Calu3 (cell line): Measurements from ENCODE around the gene CERCAM. TPM values are rescaled to one million over a fixed set of nuclear protein-coding genes. Genes with fewer than 3 reads are reported as not detected.

ENCODE experiments used
- BruUV-seq: library from RNA; stranded (reverse); fragments of 400-500 nt; replicated peaks from 2 replicates; lab custom pipeline; 2021; lab: Mats Ljungman, UMichigan
- CTCF ChIA-PET: fragments of 300-600 bp; sonication (Branson Sonifier 250); formaldehyde crosslinking; loops from one replicate; lab custom pipeline; 2022; ENCODE audit warnings: antibody characterized with exemption; lab: Charles Lee
- DNase-seq: peaks from one replicate; pipeline ENCODE4 v3.0.0; 2022
- H3K27ac Mint-ChIP-seq: one replicate; pipeline ENCODE4 v1.8.0; 2022; ENCODE audit warnings: mixed read lengths; ENCODE audit not compliant: unreplicated experiment
- H3K27me3 Mint-ChIP-seq: one replicate; pipeline ENCODE4 v1.8.0; 2022; ENCODE audit warnings: mixed read lengths; ENCODE audit not compliant: unreplicated experiment
- H3K36me3 Mint-ChIP-seq: one replicate; pipeline ENCODE4 v1.8.0; 2022; ENCODE audit warnings: mild to moderate bottlenecking, moderate library complexity, mixed read lengths; ENCODE audit not compliant: insufficient read depth, unreplicated experiment
- H3K4me1 Mint-ChIP-seq: one replicate; pipeline ENCODE4 v1.8.0; 2022; ENCODE audit warnings: mild to moderate bottlenecking, low read depth, mixed read lengths; ENCODE audit not compliant: unreplicated experiment
- H3K4me3 Mint-ChIP-seq: one replicate; pipeline ENCODE4 v1.8.0; 2022; ENCODE audit warnings: mild to moderate bottlenecking, low read depth, moderate library complexity, mixed read lengths; ENCODE audit not compliant: unreplicated experiment
- H3K9me3 Mint-ChIP-seq: one replicate; pipeline ENCODE4 v1.8.0; 2022; ENCODE audit warnings: low read depth, mixed read lengths; ENCODE audit not compliant: unreplicated experiment
- intact Hi-C: fragments of 100-400 bp; cut with micrococcal nuclease; formaldehyde crosslinking; loops from one replicate; pipeline ENCODE4 v1.10.0; 2022; ENCODE audit not compliant: unreplicated experiment
- microRNA-seq: library from miRNA; unstranded; fragments of <30 nt; microRNA quantifications from one replicate; pipeline ENCODE4 v1.2.0, GENCODE V29; 2022
- total RNA-seq: library from RNA; stranded (reverse); gene quantifications from 2 replicates; pipeline ENCODE4 v1.2.3, GENCODE V29; 2022
- TF ChIP-seq, protein P1 (sequence below): fragments of 200-600 bp; IDR thresholded peaks from one replicate; pipeline ENCODE4 v1.8.0; 2022; ENCODE audit warnings: antibody characterized with exemption; ENCODE audit not compliant: unreplicated experiment

Gene CERCAM
- total RNA-seq, 1 experiment from 2014 or later, result 11.5 TPM

GRCh38 chr9:128482186-128482585, 61.5 kb downstream of the CERCAM start:
- TF ChIP-seq, protein P1, sequence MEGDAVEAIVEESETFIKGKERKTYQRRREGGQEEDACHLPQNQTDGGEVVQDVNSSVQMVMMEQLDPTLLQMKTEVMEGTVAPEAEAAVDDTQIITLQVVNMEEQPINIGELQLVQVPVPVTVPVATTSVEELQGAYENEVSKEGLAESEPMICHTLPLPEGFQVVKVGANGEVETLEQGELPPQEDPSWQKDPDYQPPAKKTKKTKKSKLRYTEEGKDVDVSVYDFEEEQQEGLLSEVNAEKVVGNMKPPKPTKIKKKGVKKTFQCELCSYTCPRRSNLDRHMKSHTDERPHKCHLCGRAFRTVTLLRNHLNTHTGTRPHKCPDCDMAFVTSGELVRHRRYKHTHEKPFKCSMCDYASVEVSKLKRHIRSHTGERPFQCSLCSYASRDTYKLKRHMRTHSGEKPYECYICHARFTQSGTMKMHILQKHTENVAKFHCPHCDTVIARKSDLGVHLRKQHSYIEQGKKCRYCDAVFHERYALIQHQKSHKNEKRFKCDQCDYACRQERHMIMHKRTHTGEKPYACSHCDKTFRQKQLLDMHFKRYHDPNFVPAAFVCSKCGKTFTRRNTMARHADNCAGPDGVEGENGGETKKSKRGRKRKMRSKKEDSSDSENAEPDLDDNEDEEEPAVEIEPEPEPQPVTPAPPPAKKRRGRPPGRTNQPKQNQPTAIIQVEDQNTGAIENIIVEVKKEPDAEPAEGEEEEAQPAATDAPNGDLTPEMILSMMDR, result no peak
- Mint-ChIP-seq H3K4me1 (no peaks in the 10 kb centered on the region), H3K9me3 (no peaks in the 10 kb centered on the region), H3K27me3 (no peaks in the 10 kb centered on the region), H3K36me3 (no peaks in the 10 kb centered on the region), H3K27ac (no peak overlapping the region), H3K4me3 (no peak overlapping the region)
- intact Hi-C loops, result no loop called here
- CTCF ChIA-PET, result no interaction called here
- no TSS peak for BruUV-seq
- DNase-seq, result no peak

GRCh38 chr9:128484686-128485413, 64.2 kb downstream of the CERCAM start:
- DNase-seq, result no peak
- CTCF ChIA-PET, result no interaction called here
- peaks cover 5% of the 10 kb centered on the region for H3K36me3 Mint-ChIP-seq
- H3K4me3 Mint-ChIP-seq, result no peak overlapping the region
- intact Hi-C loops, result no loop called here
- no peaks in the 10 kb centered on the region for H3K4me1 Mint-ChIP-seq
- BruUV-seq, result no TSS peak
- no peaks in the 10 kb centered on the region for H3K9me3 Mint-ChIP-seq
- H3K27me3 Mint-ChIP-seq, result no peaks in the 10 kb centered on the region
- no peak overlapping the region for H3K27ac Mint-ChIP-seq
- TF ChIP-seq, protein P1, result no peak

GRCh38 chr9:128485414-128485855, 64.8 kb downstream of the CERCAM start:
- Mint-ChIP-seq H3K27ac (no peak overlapping the region), H3K4me3 (no peak overlapping the region), H3K27me3 (no peaks in the 10 kb centered on the region), H3K36me3 (peaks cover 5% of the 10 kb centered on the region), H3K9me3 (no peaks in the 10 kb centered on the region), H3K4me1 (no peaks in the 10 kb centered on the region)
- BruUV-seq, result no TSS peak
- CTCF ChIA-PET, result no interaction called here
- TF ChIP-seq, protein P1, result no peak
- no peak for DNase-seq
- intact Hi-C loops, result no loop called here

DNA sequence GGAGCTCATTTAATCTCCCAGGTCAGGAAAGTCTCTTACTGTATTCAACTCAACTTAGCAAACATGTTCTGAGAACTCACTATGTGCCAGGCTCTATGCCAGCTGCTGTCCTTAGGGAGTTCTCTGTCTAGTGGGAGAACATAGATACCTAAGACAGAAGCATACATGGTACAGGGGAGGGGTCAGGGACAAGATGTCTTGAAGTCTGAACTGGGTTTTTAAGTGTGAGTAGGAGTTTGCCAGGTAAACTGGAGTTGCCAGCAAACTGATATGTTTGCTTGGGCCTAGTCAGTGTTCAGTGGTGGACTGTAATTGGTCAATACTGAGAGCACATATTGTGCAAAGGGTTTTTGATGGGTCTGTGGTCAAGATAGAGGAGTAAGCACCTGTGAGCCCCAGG, 65.5 kb downstream of the CERCAM start:
- CTCF ChIA-PET, result no interaction called here

More for the DNA sequence above, 65.5 kb downstream of the CERCAM start:
- no peaks in the 10 kb centered on the region for H3K4me1 Mint-ChIP-seq
- H3K27me3 Mint-ChIP-seq, result no peaks in the 10 kb centered on the region
- no peak overlapping the region for H3K4me3 Mint-ChIP-seq
- peaks cover 5% of the 10 kb centered on the region for H3K36me3 Mint-ChIP-seq
- no peak overlapping the region for H3K27ac Mint-ChIP-seq
- H3K9me3 Mint-ChIP-seq, result no peaks in the 10 kb centered on the region
- TF ChIP-seq, protein P1, result no peak
- DNase-seq, result no peak
- intact Hi-C loops, result no loop called here
- BruUV-seq, result no TSS peak

Small RNAs within 50 kb of the gene (microRNA-seq; reads per million reads assigned to microRNA genes)
- not detected for gene MIR219B

Other genes with a start within 250 kb of the CERCAM start
- 85.8 and 93.7 TPM in 2 replicates for gene CIZ1, start 229.3 kb upstream of the CERCAM start, total RNA-seq
- 30.8 and 40.0 TPM in 2 replicates for gene DNM1, start 217.5 kb upstream of the CERCAM start, total RNA-seq
- gene GOLGA2, start 144.8 kb upstream of the CERCAM start, total RNA-seq, result 69.6 and 77.2 TPM in 2 replicates
- 9.6 and 9.7 TPM in 2 replicates for gene SWI5, start 144.6 kb upstream of the CERCAM start, total RNA-seq
- gene TRUB2, start 98.4 kb upstream of the CERCAM start, total RNA-seq, result 22.5 and 25.9 TPM in 2 replicates
- 34.0 and 37.3 TPM in 2 replicates for gene COQ4, start 98.0 kb upstream of the CERCAM start, total RNA-seq
- gene SLC27A4, start 80.3 kb upstream of the CERCAM start, total RNA-seq, result 13.8 and 15.3 TPM in 2 replicates
- gene URM1, start 49.5 kb upstream of the CERCAM start, total RNA-seq, result 38.6 and 40.2 TPM in 2 replicates
- 24.6 and 33.6 TPM in 2 replicates for gene ODF2, start 35.1 kb downstream of the CERCAM start, total RNA-seq
- 23.9 and 24.8 TPM in 2 replicates for gene GLE1, start 83.9 kb downstream of the CERCAM start, total RNA-seq
- 332 and 344 TPM in 2 replicates for gene SPTAN1, start 131.7 kb downstream of the CERCAM start, total RNA-seq
- gene DYNC2I2, start 236.0 kb downstream of the CERCAM start, total RNA-seq, result 52.4 and 53.2 TPM in 2 replicates